T-helper 2 cell treated with Interferon-gamma antibody and Interleukin-4, amounts not matched to agents 5 μg/mL and 100 μg/mL, for 36 hours (primary cell): ENCODE results near the gene KTI12.
"Not testable (repeated sequence)": the region's sequence is repeated elsewhere in the genome, so short reads cannot be mapped to it uniquely, and the experiment has no call there.

Source experiments
- DNase-seq: peaks from one replicate; pipeline ENCODE4 v3.0.0; 2021; ENCODE audit warnings: low spot score
- H3K27ac Mint-ChIP-seq: one replicate; pipeline ENCODE4 v1.8.0; 2021; ENCODE audit warnings: mild to moderate bottlenecking, mixed read lengths
- H3K27me3 Mint-ChIP-seq: one replicate; pipeline ENCODE4 v1.8.0; 2021; ENCODE audit warnings: low read depth, mixed read lengths
- H3K36me3 Mint-ChIP-seq: one replicate; pipeline ENCODE4 v1.8.0; 2021; ENCODE audit warnings: low read depth, mixed read lengths
- H3K4me1 Mint-ChIP-seq: one replicate; pipeline ENCODE4 v1.8.0; 2021; ENCODE audit warnings: low read depth, mixed read lengths
- H3K4me3 Mint-ChIP-seq: one replicate; pipeline ENCODE4 v1.8.0; 2022; ENCODE audit warnings: mild to moderate bottlenecking, moderate library complexity, mixed read lengths
- H3K9me3 Mint-ChIP-seq: one replicate; pipeline ENCODE4 v1.8.0; 2021; ENCODE audit warnings: mixed read lengths

The KTI12 gene

GRCh38 chr1:52026278-52026677, 7.3 kb downstream of the KTI12 start:
- no peak overlapping the region for H3K4me3 Mint-ChIP-seq
- H3K27me3 Mint-ChIP-seq, result no peaks in the 10 kb centered on the region
- H3K27ac Mint-ChIP-seq, result no peak overlapping the region
- peaks cover 9% of the 10 kb centered on the region for H3K4me1 Mint-ChIP-seq
- H3K9me3 Mint-ChIP-seq, result no peaks in the 10 kb centered on the region
- no peak for DNase-seq
- H3K36me3 Mint-ChIP-seq, result peaks cover 34% of the 10 kb centered on the region

- no peak for DNase-seq
- no peaks in the 10 kb centered on the region for H3K4me1 Mint-ChIP-seq
- H3K9me3 Mint-ChIP-seq, result no peaks in the 10 kb centered on the region
- no peak overlapping the region for H3K4me3 Mint-ChIP-seq
- H3K36me3 Mint-ChIP-seq, result peaks cover 34% of the 10 kb centered on the region
- H3K27ac Mint-ChIP-seq, result no peak overlapping the region
- no peaks in the 10 kb centered on the region for H3K27me3 Mint-ChIP-seq
Measured at GRCh38 chr1:52022133-52022532, 11.5 kb downstream of the KTI12 start.

GRCh38 chr1:52008071-52008809, 25.4 kb downstream of the KTI12 start:
- Mint-ChIP-seq H3K27me3 (peaks cover 25% of the 10 kb centered on the region), H3K4me1 (no peaks in the 10 kb centered on the region)

GRCh38 chr1:52007215-52008002, 26.2 kb downstream of the KTI12 start:
- Mint-ChIP-seq H3K4me3 (no peak overlapping the region), H3K4me1 (no peaks in the 10 kb centered on the region), H3K9me3 (no peaks in the 10 kb centered on the region), H3K27me3 (peaks cover 25% of the 10 kb centered on the region), H3K27ac (no peak overlapping the region), H3K36me3 (no peaks in the 10 kb centered on the region)
- no peak for DNase-seq

More at GRCh38 chr1:52008071-52008809, 25.4 kb downstream of the KTI12 start:
- no peak overlapping the region for H3K27ac Mint-ChIP-seq
- H3K9me3 Mint-ChIP-seq, result no peaks in the 10 kb centered on the region
- no peak overlapping the region for H3K4me3 Mint-ChIP-seq
- DNase-seq, result no peak
- no peaks in the 10 kb centered on the region for H3K36me3 Mint-ChIP-seq

- H3K36me3 Mint-ChIP-seq, H3K9me3 Mint-ChIP-seq, H3K4me1 Mint-ChIP-seq, H3K4me3 Mint-ChIP-seq, H3K27ac Mint-ChIP-seq, DNase-seq: not testable (repeated sequence)
- peaks cover 25% of the 10 kb centered on the region for H3K27me3 Mint-ChIP-seq
Measured at GRCh38 chr1:52006081-52006553, 27.5 kb downstream of the KTI12 start.

GRCh38 chr1:52005548-52005947, 28.1 kb downstream of the KTI12 start:
- not testable (repeated sequence) for H3K36me3 Mint-ChIP-seq, H3K9me3 Mint-ChIP-seq, H3K27ac Mint-ChIP-seq, H3K4me3 Mint-ChIP-seq, H3K4me1 Mint-ChIP-seq, DNase-seq
- peaks cover 25% of the 10 kb centered on the region for H3K27me3 Mint-ChIP-seq

GRCh38 chr1:52003877-52004276, 29.7 kb downstream of the KTI12 start:
- Mint-ChIP-seq H3K4me1 (no peaks in the 10 kb centered on the region), H3K4me3 (no peak overlapping the region), H3K9me3 (no peaks in the 10 kb centered on the region), H3K27ac (no peak overlapping the region), H3K27me3 (peaks cover 25% of the 10 kb centered on the region), H3K36me3 (no peaks in the 10 kb centered on the region)
- no peak for DNase-seq

- Mint-ChIP-seq H3K4me3 (no peak overlapping the region), H3K9me3 (no peaks in the 10 kb centered on the region), H3K27me3 (peaks cover 18% of the 10 kb centered on the region), H3K4me1 (no peaks in the 10 kb centered on the region), H3K36me3 (no peaks in the 10 kb centered on the region), H3K27ac (no peak overlapping the region)
- DNase-seq, result peak; percentile 37
Measured at GRCh38 chr1:52002038-52002917, 31.3 kb downstream of the KTI12 start.

- Mint-ChIP-seq H3K4me3 (no peak overlapping the region), H3K9me3 (no peaks in the 10 kb centered on the region), H3K4me1 (no peaks in the 10 kb centered on the region), H3K36me3 (no peaks in the 10 kb centered on the region), H3K27me3 (peaks cover 12% of the 10 kb centered on the region), H3K27ac (no peak overlapping the region)
- no peak for DNase-seq
Measured at GRCh38 chr1:51998701-51999100, 34.9 kb downstream of the KTI12 start.

- H3K4me3 Mint-ChIP-seq, result no peak overlapping the region
- H3K27me3 Mint-ChIP-seq, result peaks cover 14% of the 10 kb centered on the region
- no peak for DNase-seq
- H3K27ac Mint-ChIP-seq, result no peak overlapping the region
- H3K36me3 Mint-ChIP-seq, result no peaks in the 10 kb centered on the region
- H3K4me1 Mint-ChIP-seq, result no peaks in the 10 kb centered on the region
- H3K9me3 Mint-ChIP-seq, result no peaks in the 10 kb centered on the region
Measured at GRCh38 chr1:51997974-51998382, 35.6 kb downstream of the KTI12 start.

- no peak within 1 kb of the TSS for H3K27ac Mint-ChIP-seq
Measured at GRCh38 chr1:51990478-51990965, 43.1 kb downstream of the KTI12 start, which contains the start of gene RAB3B. Gene RAB3B (minus strand): TSS chr1:51990700. CDS start chr1:51977117, 13,583 bp downstream.

GRCh38 chr1:51989582-51990477, 43.8 kb downstream of the KTI12 start:
- H3K36me3 Mint-ChIP-seq, result no peaks in the 10 kb centered on the region
- H3K27ac Mint-ChIP-seq, result no peak overlapping the region
- no peak for DNase-seq
- H3K27me3 Mint-ChIP-seq, result peaks cover 47% of the 10 kb centered on the region
- peak overlapping the region; percentile 68 for H3K4me3 Mint-ChIP-seq
- no peaks in the 10 kb centered on the region for H3K9me3 Mint-ChIP-seq
- H3K4me1 Mint-ChIP-seq, result peaks cover 8% of the 10 kb centered on the region

More at GRCh38 chr1:51990478-51990965, 43.1 kb downstream of the KTI12 start, which contains the start of gene RAB3B:
- peak; percentile 66 for DNase-seq
- Mint-ChIP-seq H3K4me3 (peak within 1 kb of the TSS; percentile 77), H3K9me3 (no peaks in the 10 kb centered on the region), H3K36me3 (no peaks in the 10 kb centered on the region), H3K4me1 (peaks cover 8% of the 10 kb centered on the region), H3K27me3 (peaks cover 47% of the 10 kb centered on the region)

GRCh38 chr1:51988254-51988653, 45.4 kb downstream of the KTI12 start:
- Mint-ChIP-seq H3K4me3 (no peak overlapping the region), H3K4me1 (peaks cover 8% of the 10 kb centered on the region), H3K27me3 (peaks cover 43% of the 10 kb centered on the region), H3K9me3 (no peaks in the 10 kb centered on the region), H3K36me3 (no peaks in the 10 kb centered on the region), H3K27ac (no peak overlapping the region)
- no peak for DNase-seq
